ENCODE data around the gene TRPV5. TPM values are rescaled to one million over a fixed set of nuclear protein-coding genes. Genes with fewer than 3 reads are reported as not detected.

TRPV5 gene
- total RNA-seq, 4 donors from 2014 or later, result 0.31 TPM; not detected in 3

- Histone ChIP-seq H3K27me3 (peaks cover 5% of the 10 kb centered on the region), H3K9me3 (no peaks in the 10 kb centered on the region), H3K4me3 (no peak overlapping the region), H3K27ac (no peak overlapping the region), H3K4me1 (no peaks in the 10 kb centered on the region), H3K36me3 (peaks cover 0 to 19% of the 10 kb centered on the region in 2 donors)
- WGBS, 2 donors (ENCODE audit: low coverage in 1 of 2), result 79% methylated on average over 6 of the region's 31 CpGs; no CpG with 5 or more reads in 1 of the 2 donors
- no peak for ATAC-seq
- TF ChIP-seq EP300 (IDR thresholded peaks at IDR 0.05) (no peak), CTCF (IDR thresholded peaks at IDR 0.05) (no peak), POLR2A (IDR thresholded peaks at IDR 0.05) (no peak), POLR2AphosphoS5 (IDR thresholded peaks at IDR 0.05) (no peak)
Measured at GRCh38 chr7:142868188-142868985, 65.2 kb downstream of the TRPV5 start.

- Histone ChIP-seq H3K27ac (no peak overlapping the region), H3K4me3 (no peak overlapping the region), H3K4me1 (no peaks in the 10 kb centered on the region), H3K36me3 (peaks cover 0 to 27% of the 10 kb centered on the region in 2 donors), H3K27me3 (peaks cover 5% of the 10 kb centered on the region), H3K9me3 (no peaks in the 10 kb centered on the region)
- TF ChIP-seq POLR2AphosphoS5 (IDR thresholded peaks at IDR 0.05), result no peak
- TF ChIP-seq POLR2A (IDR thresholded peaks at IDR 0.05), result no peak
- TF ChIP-seq EP300 (IDR thresholded peaks at IDR 0.05), result no peak
- TF ChIP-seq CTCF (IDR thresholded peaks at IDR 0.05), result no peak
- 53% methylated on average over 4 of the region's 18 CpGs; no CpG with 5 or more reads in 1 of the 2 donors for whole genome bisulfite sequencing, 2 donors (ENCODE audit: low coverage in 1 of 2)
- ATAC-seq, result no peak
Measured at GRCh38 chr7:142867398-142868187, 66.0 kb downstream of the TRPV5 start.

- Histone ChIP-seq H3K27me3 (peaks cover 5% of the 10 kb centered on the region), H3K4me3 (no peak overlapping the region), H3K27ac (no peak overlapping the region), H3K36me3 (peaks cover 0 to 31% of the 10 kb centered on the region in 2 donors), H3K4me1 (no peaks in the 10 kb centered on the region), H3K9me3 (no peaks in the 10 kb centered on the region)
- no peak for ATAC-seq
- 68 to 72% methylated on average over 3 to 4 of the region's 4 CpGs for WGBS, 2 donors (ENCODE audit: low coverage in 1 of 2)
- no peak for TF ChIP-seq EP300 (IDR thresholded peaks at IDR 0.05)
- no peak for TF ChIP-seq POLR2AphosphoS5 (IDR thresholded peaks at IDR 0.05)
- TF ChIP-seq POLR2A (IDR thresholded peaks at IDR 0.05), result no peak
- TF ChIP-seq CTCF (IDR thresholded peaks at IDR 0.05), result no peak
Measured at GRCh38 chr7:142867097-142867378, 66.5 kb downstream of the TRPV5 start.

- TF ChIP-seq POLR2AphosphoS5 (IDR thresholded peaks at IDR 0.05), result no peak
- no peak for TF ChIP-seq EP300 (IDR thresholded peaks at IDR 0.05)
- no peak for TF ChIP-seq POLR2A (IDR thresholded peaks at IDR 0.05)
- peak in 3 of 4 experiments; percentile 33 to 80 (median 34) for TF ChIP-seq CTCF (IDR thresholded peaks at IDR 0.05)
- H3K9me3 ChIP-seq, result no peaks in the 10 kb centered on the region
- peaks cover 5% of the 10 kb centered on the region for H3K27me3 ChIP-seq
- WGBS, 2 donors (ENCODE audit: low coverage in 1 of 2), result 79 to 89% methylated on average over 8 to 9 of the region's 18 CpGs
- no peak overlapping the region for H3K4me3 ChIP-seq
- peaks cover 0 to 36% of the 10 kb centered on the region in 2 donors for H3K36me3 ChIP-seq
- H3K27ac ChIP-seq, result no peak overlapping the region
- ATAC-seq, result no peak
- H3K4me1 ChIP-seq, result no peaks in the 10 kb centered on the region
Measured at GRCh38 chr7:142866361-142867096, 67.0 kb downstream of the TRPV5 start.
